A549 treated with Mapracorat at 1 μM for 4 hours (cell line): ENCODE data around the gene ANTXR2. TPM values are rescaled to one million over a fixed set of nuclear protein-coding genes. Genes with fewer than 3 reads are reported as not detected.

Experiments used
- total RNA-seq: library from RNA; stranded (reverse); fragments of 200-300 nt; extraction: Qiagen RNA extraction; gene quantifications from 5 replicates; pipeline ENCODE4 v1.2.3, GENCODE V29; 2022

Gene ANTXR2
- 2.7 to 4.5 TPM (median 3.1 TPM) in 5 replicates for total RNA-seq

DNA sequence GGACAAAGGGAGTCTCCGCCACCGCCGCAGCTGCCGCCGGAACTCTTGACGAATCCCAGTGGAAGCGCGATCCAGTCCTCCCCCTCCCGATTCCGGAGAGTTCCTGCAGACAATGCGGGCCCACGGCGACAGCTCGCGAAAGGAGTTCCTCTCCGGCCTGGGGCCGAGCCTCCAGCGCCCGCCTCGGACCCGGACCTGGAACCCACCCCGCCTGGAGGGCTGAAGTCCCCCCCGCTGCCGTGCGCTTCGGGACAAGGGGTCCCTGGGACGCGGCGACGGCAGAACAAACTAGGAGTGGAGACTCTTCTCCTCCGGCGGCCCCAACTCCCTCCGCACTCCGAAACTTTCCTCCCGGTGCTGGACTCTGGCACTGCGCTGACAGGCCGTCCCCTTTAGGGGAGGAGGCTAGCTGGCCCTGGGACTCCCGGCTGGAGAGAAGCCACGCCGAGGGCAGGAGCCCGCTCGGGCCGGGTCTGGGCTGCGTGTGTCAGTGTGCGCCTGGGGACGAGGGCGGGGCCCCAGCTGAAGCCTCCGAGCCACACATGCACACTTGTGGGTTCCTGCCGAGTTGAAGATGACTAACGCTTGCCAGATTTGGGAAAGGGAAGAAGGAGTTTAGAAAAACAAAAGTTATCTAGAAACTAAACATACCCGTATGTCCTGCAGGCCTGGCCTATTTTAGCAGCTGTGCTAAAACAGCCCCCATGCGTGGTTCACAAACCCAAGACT is at the start of gene ANTXR2:
Gene ANTXR2 (minus strand): TSS at position 486 of the 729 bp plus-strand sequence. CDS start 669 bp downstream, outside the sequence.

Other genes with a start within 250 kb of the ANTXR2 start
- gene PRDM8, start 124.3 kb upstream of the ANTXR2 start, total RNA-seq = 0.08 to 0.28 TPM (median 0.12 TPM) in 5 replicates
- gene FGF5, start 193.4 kb upstream of the ANTXR2 start, total RNA-seq = 0.07 to 1.3 TPM (median 0.75 TPM) in 5 replicates